OCI-LY3 (cell line): ENCODE measurements around the gene TEX48.

ENCODE experiments used
- EZH2phosphoT487 ChIP-seq: fragments of 200-600 bp; shearing (Covaris generic); IDR thresholded peaks from 2 replicates; pipeline ENCODE4 v1.6.1; 2018; ENCODE audit warnings: antibody characterized with exemption, mixed run types, low read depth
- TF ChIP-seq, protein P1 (sequence below): fragments of 200-600, 300-600 bp; sonication (generic); IDR thresholded peaks from 2 replicates; pipeline ENCODE4 v1.5.1; 2014; ENCODE audit warnings: antibody characterized with exemption, low read length, low read depth

DNA sequence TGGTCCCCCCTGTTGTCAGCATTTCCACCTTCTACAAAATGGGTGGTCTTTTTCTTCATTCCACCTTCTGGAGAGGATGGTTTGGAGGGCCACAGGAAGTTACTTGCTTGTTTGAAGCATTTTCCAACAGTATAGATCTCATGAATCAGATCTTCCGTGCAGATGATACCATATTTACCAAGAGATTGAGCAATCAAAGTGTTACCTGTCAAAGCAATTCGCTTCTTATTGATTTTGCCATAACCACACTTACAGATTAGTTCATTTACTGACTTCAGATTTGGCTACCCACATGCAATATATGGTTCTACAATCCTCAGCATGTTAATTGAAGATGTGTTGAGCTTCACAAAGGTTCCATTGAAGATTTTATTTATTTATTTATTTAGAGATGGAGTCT is 14.0 kb upstream of the TEX48 start:
- TF ChIP-seq, protein P1, sequence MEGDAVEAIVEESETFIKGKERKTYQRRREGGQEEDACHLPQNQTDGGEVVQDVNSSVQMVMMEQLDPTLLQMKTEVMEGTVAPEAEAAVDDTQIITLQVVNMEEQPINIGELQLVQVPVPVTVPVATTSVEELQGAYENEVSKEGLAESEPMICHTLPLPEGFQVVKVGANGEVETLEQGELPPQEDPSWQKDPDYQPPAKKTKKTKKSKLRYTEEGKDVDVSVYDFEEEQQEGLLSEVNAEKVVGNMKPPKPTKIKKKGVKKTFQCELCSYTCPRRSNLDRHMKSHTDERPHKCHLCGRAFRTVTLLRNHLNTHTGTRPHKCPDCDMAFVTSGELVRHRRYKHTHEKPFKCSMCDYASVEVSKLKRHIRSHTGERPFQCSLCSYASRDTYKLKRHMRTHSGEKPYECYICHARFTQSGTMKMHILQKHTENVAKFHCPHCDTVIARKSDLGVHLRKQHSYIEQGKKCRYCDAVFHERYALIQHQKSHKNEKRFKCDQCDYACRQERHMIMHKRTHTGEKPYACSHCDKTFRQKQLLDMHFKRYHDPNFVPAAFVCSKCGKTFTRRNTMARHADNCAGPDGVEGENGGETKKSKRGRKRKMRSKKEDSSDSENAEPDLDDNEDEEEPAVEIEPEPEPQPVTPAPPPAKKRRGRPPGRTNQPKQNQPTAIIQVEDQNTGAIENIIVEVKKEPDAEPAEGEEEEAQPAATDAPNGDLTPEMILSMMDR: no peak
- no peak for TF ChIP-seq EZH2phosphoT487
